IMR-90 (cell line): ENCODE results near the gene SCNM1. TPM values are rescaled to one million over a fixed set of nuclear protein-coding genes. Genes with fewer than 3 reads are reported as not detected.
"Not testable (repeated sequence)": the region's sequence is repeated elsewhere in the genome, so short reads cannot be mapped to it uniquely, and the experiment has no call there.

Experiments used
- ATAC-seq: fragments of 200-7000 bp; cut with Tn5 transposase; 2 replicates; pipeline ENCODE4 v1.9.1; 2020; ENCODE audit warnings: low read depth, mild to moderate bottlenecking, moderate library complexity
- BruUV-seq: library from RNA; stranded (reverse); fragments of 400-500 nt; replicated peaks from 2 replicates; lab custom pipeline; 2021; lab: Mats Ljungman, UMichigan
- CTCF ChIA-PET: fragments of 300-600 bp; formaldehyde crosslinking; extraction: SDS; loops from one replicate; lab custom pipeline; 2021; ENCODE audit warnings: antibody characterized with exemption; lab: Yijun Ruan, JAX
- POLR2A ChIA-PET: fragments of 300-600 bp; sonication (Branson Sonifier 250); formaldehyde crosslinking; loops from one replicate; lab custom pipeline; 2022; ENCODE audit warnings: antibody characterized with exemption; ENCODE audit not compliant: unreplicated experiment; lab: Charles Lee
- DNase-seq: peaks from one replicate; pipeline ENCODE4 v3.0.0; 2013
- H2AFZ ChIP-seq: replicated peaks from 2 replicates; pipeline ENCODE3; 2013; ENCODE audit warnings: low read length, mild to moderate bottlenecking; ENCODE audit not compliant: poor library complexity
- H2AK5ac ChIP-seq: 2 replicates; pipeline ENCODE4 v1.6.1; 2013; ENCODE audit warnings: low read depth, low read length, inconsistent platforms
- H2AK9ac ChIP-seq: replicated peaks from 2 replicates; pipeline ENCODE3; 2013; ENCODE audit warnings: mild to moderate bottlenecking, low read depth, low read length, moderate library complexity; ENCODE audit not compliant: poor library complexity
- H2BK120ac ChIP-seq: 2 replicates; pipeline ENCODE4 v1.6.1; 2013; ENCODE audit warnings: low read depth, low read length, inconsistent platforms
- H2BK15ac ChIP-seq: 3 replicates; pipeline ENCODE4 v1.6.1; 2013; ENCODE audit warnings: low read depth, low read length, inconsistent platforms
- H2BK20ac ChIP-seq: 2 replicates; pipeline ENCODE4 v1.6.1; 2013; ENCODE audit warnings: low read depth, mild to moderate bottlenecking, inconsistent platforms, low read length, moderate library complexity
- H2BK5ac ChIP-seq: 2 replicates; pipeline ENCODE4 v1.6.1; 2013; ENCODE audit warnings: mild to moderate bottlenecking, low read depth, low read length, inconsistent platforms; ENCODE audit not compliant: poor library complexity, severe bottlenecking
- H3K14ac ChIP-seq: replicated peaks from 2 replicates; pipeline ENCODE4 v1.6.1; 2013; ENCODE audit warnings: low read depth, low read length, inconsistent platforms
- H3K18ac ChIP-seq: 2 replicates; pipeline ENCODE4 v1.6.1; 2013; ENCODE audit warnings: low read depth, low read length, control low read depth
- H3K23ac ChIP-seq: 2 replicates; pipeline ENCODE4 v1.6.1; 2013; ENCODE audit warnings: low read depth, low read length, inconsistent platforms
- H3K27ac ChIP-seq: 2 replicates; pipeline ENCODE4 v1.5.1; 2013; ENCODE audit warnings: mild to moderate bottlenecking, control low read depth, low read length; ENCODE audit not compliant: insufficient read depth
- H3K27me3 ChIP-seq: 2 replicates; pipeline ENCODE4 v1.6.1; 2013; ENCODE audit warnings: low read length; ENCODE audit not compliant: control insufficient read depth, insufficient read depth
- H3K36me3 ChIP-seq: 2 replicates; pipeline ENCODE4 v1.6.1; 2013; ENCODE audit warnings: low read length, mixed read lengths; ENCODE audit not compliant: control insufficient read depth, insufficient read depth
- H3K4ac ChIP-seq: 2 replicates; pipeline ENCODE4 v1.6.1; 2013; ENCODE audit warnings: low read depth, low read length, inconsistent platforms
- H3K4me1 ChIP-seq: 2 replicates; pipeline ENCODE4 v1.6.1; 2013; ENCODE audit warnings: low read length, mixed read lengths; ENCODE audit not compliant: control insufficient read depth, insufficient read depth
- H3K4me2 ChIP-seq: 2 replicates; pipeline ENCODE4 v1.6.1; 2013; ENCODE audit warnings: low read depth, mild to moderate bottlenecking, control low read depth, low read length, moderate library complexity
- H3K4me3 ChIP-seq: 2 replicates; pipeline ENCODE4 v1.5.1; 2013; ENCODE audit warnings: low read depth, mild to moderate bottlenecking, control low read depth, low read length, moderate library complexity; ENCODE audit not compliant: insufficient read depth
- H3K56ac ChIP-seq: 2 replicates; pipeline ENCODE4 v1.6.1; 2013; ENCODE audit warnings: low read length, inconsistent platforms; ENCODE audit not compliant: insufficient read depth; ENCODE audit errors: extremely low read depth
- H3K79me1 ChIP-seq, 2 experiments: 2 replicates each; pipeline ENCODE4 v1.6.1; 2013; ENCODE audit warnings: low read length in 2 of 2, inconsistent platforms in 1 of 2, low read depth in 1 of 2
- H3K9ac ChIP-seq: 2 replicates; pipeline ENCODE4 v1.6.1; 2013; ENCODE audit warnings: low read depth, low read length, control low read depth
- H3K9me1 ChIP-seq: 2 replicates; pipeline ENCODE4 v1.6.1; 2013; ENCODE audit warnings: low read length, inconsistent platforms; ENCODE audit not compliant: insufficient read depth
- H3K9me3 ChIP-seq: 2 replicates; pipeline ENCODE4 v1.6.1; 2013; ENCODE audit warnings: low read length; ENCODE audit not compliant: control insufficient read depth, insufficient read depth
- H4K20me1 ChIP-seq: 2 replicates; pipeline ENCODE4 v1.6.1; 2013; ENCODE audit warnings: low read length, inconsistent platforms; ENCODE audit not compliant: insufficient read depth
- H4K5ac ChIP-seq: 2 replicates; pipeline ENCODE4 v1.6.1; 2013; ENCODE audit warnings: mild to moderate bottlenecking, low read depth, low read length, control low read depth
- H4K8ac ChIP-seq, 2 experiments: 2 replicates each; pipeline ENCODE4 v1.6.1; 2013; ENCODE audit warnings: low read depth in 2 of 2, low read length in 2 of 2, control low read depth in 1 of 2, inconsistent platforms in 1 of 2
- H4K91ac ChIP-seq: 2 replicates; pipeline ENCODE4 v1.6.1; 2013; ENCODE audit warnings: low read depth, low read length, inconsistent platforms; ENCODE audit not compliant: insufficient read depth
- CEBPB ChIP-seq: IDR thresholded peaks from 2 replicates; pipeline ENCODE4 v1.6.1; 2012; ENCODE audit warnings: low read depth, low read length, improper control_type of control experiment
- FOS ChIP-seq: fragments of 150-350 bp; IDR thresholded peaks from 2 replicates; pipeline ENCODE4 v1.6.1; 2016; ENCODE audit warnings: low read depth, low read length
- MAZ ChIP-seq: IDR thresholded peaks from 2 replicates; pipeline ENCODE4 v1.6.1; 2012; ENCODE audit warnings: low read depth, mild to moderate bottlenecking, low read length, improper control_type of control experiment, moderate library complexity, borderline replicate concordance
- WGBS, 2 experiments: methylation state at CpG; one replicate each; pipeline versions ENCODE4 v1.1.5 to v1.1.7; 2013; ENCODE audit warnings: missing lambda C conversion rate in 2 of 2; ENCODE audit not compliant: insufficient read length in 1 of 2; ENCODE audit errors: extremely low coverage in 2 of 2; 5-methylcytosine and 5-hydroxymethylcytosine counted together
- dilution Hi-C: fragments of 300-500 bp; cut with HindIII; formaldehyde crosslinking; loops from one replicate; pipeline ENCODE4 v1.14.3; 2018; ENCODE audit warnings: low sequenced_read_pairs; ENCODE audit not compliant: unreplicated experiment
- in situ Hi-C: fragments of 300-500 bp; cut with MboI; formaldehyde crosslinking; loops from 3 replicates; pipeline ENCODE4 v1.14.3; 2019; ENCODE audit warnings: low sequenced_read_pairs, inconsistent platforms, mixed read lengths
- intact Hi-C: fragments of 100-400 bp; cut with micrococcal nuclease; formaldehyde crosslinking; loops from 2 replicates; pipeline ENCODE4 v1.10.0; 2022
- polyA plus RNA-seq, 3 experiments: library from polyadenylated mRNA; depleted of rRNA; stranded (reverse); fragments of >200 nt; gene quantifications; 2 replicates each; pipeline ENCODE4 v1.2.3, GENCODE V29; 2012; ENCODE audit warnings: low replicate concordance in 1 of 3
- total RNA-seq: library from RNA; depleted of rRNA; stranded (reverse); fragments of >200 nt; gene quantifications from 2 replicates; pipeline ENCODE4 v1.2.3, GENCODE V29; 2012

Gene SCNM1
- total and polyA plus RNA-seq, 2 of the 4 experiments (the other 2 are of a cell fraction), result 27.4 to 33.2 TPM

- whole genome bisulfite sequencing, 2 experiments, result 78% methylated on average over 4 of the region's 17 CpGs; no CpG with 5 or more reads in 1 of the 2 experiments
- H3K56ac ChIP-seq, H4K20me1 ChIP-seq, H3K36me3 ChIP-seq, H3K4me2 ChIP-seq, H3K9me3 ChIP-seq, H3K27ac ChIP-seq, H3K4me3 ChIP-seq, H3K9me1 ChIP-seq, H3K27me3 ChIP-seq, ATAC-seq, H3K9ac ChIP-seq, dilution Hi-C loops, H3K4me1 ChIP-seq, BruUV-seq: not testable (repeated sequence)
- H2BK120ac ChIP-seq, result peak overlapping the region; percentile 75
- peak overlapping the region; percentile 50; the same call in 1 of the 2 replicates for H3K18ac ChIP-seq
- H2AK9ac ChIP-seq, result peak overlapping the region; percentile 48
- ChIA-PET CTCF (interaction anchor here (0.9 kb wide), 1 partner anchor 57 kb away, joined by 3 read pairs; no protein-coding TSS in a partner anchor), POLR2A (interaction anchor here (0.6 kb wide), 1 partner anchor 95 kb away, joined by 6 read pairs; no protein-coding TSS in a partner anchor)
- H2BK5ac ChIP-seq, result peak overlapping the region; percentile 86
- H2AK5ac ChIP-seq, result peak overlapping the region; percentile 87; the same call in 1 of the 2 replicates
- H4K91ac ChIP-seq, result peak overlapping the region; percentile 80
- H3K4ac ChIP-seq, result peak overlapping the region; percentile 74; the same call in 1 of the 2 replicates
- peaks cover 7 to 20% of the 10 kb centered on the region in 2 experiments; a peak in 3 of 4 replicates for H3K79me1 ChIP-seq
- intact Hi-C loops, result loop anchor here (5.0 kb wide), 2 partner anchors 147 to 542 kb away; no protein-coding TSS in a partner anchor
- peak overlapping the region; percentile 80; the same call in 1 of the 2 replicates for H2BK20ac ChIP-seq
- TF ChIP-seq FOS (peak; percentile 39; the same call in 1 of the 2 replicates), MAZ (peak; percentile 38; the same call in 1 of the 2 replicates), CEBPB (peak; percentile 71)
- peak; percentile 79 for DNase-seq
- peak overlapping the region; percentile 72 for H2AFZ ChIP-seq
- H3K14ac ChIP-seq, result peak overlapping the region; percentile 46
- peak overlapping the region; percentile 35 for H4K5ac ChIP-seq
- H4K8ac ChIP-seq, result peak overlapping the region; percentile 71 to 96; a peak in 3 of 4 replicates
- H3K23ac ChIP-seq, result peak overlapping the region; percentile 26; the same call in 1 of the 2 replicates
- peak overlapping the region; percentile 84; the same call in 1 of the 3 replicates for H2BK15ac ChIP-seq
- in situ Hi-C loops, result loop anchor here (5.0 to 10.0 kb wide), 2 partner anchors 57 to 210 kb away; partner anchors contain the start of gene PSMD4
These were observed 29.1 kb downstream of the SCNM1 start for GRCh38 chr1:151194894-151195594.
